Endothelial cell (in vitro differentiated cells): ENCODE results near the gene BMI1. TPM values are rescaled to one million over a fixed set of nuclear protein-coding genes. Genes with fewer than 3 reads are reported as not detected.

Experiments used
- DNase-seq: peaks from one replicate; pipeline ENCODE4 v3.0.0; 2021; ENCODE audit warnings: low spot score
- H3K27ac Mint-ChIP-seq: one replicate; pipeline ENCODE4 v1.8.0; 2021; ENCODE audit warnings: mixed read lengths, inconsistent platforms; ENCODE audit not compliant: unreplicated experiment
- H3K27me3 Mint-ChIP-seq: one replicate; pipeline ENCODE4 v1.8.0; 2021; ENCODE audit warnings: mild to moderate bottlenecking, moderate library complexity, mixed read lengths, inconsistent platforms; ENCODE audit not compliant: unreplicated experiment
- H3K36me3 Mint-ChIP-seq: one replicate; pipeline ENCODE4 v1.8.0; 2021; ENCODE audit warnings: mild to moderate bottlenecking, low read depth, mixed read lengths, inconsistent platforms; ENCODE audit not compliant: unreplicated experiment
- H3K4me1 Mint-ChIP-seq: one replicate; pipeline ENCODE4 v1.8.0; 2021; ENCODE audit warnings: mild to moderate bottlenecking, mixed read lengths, inconsistent platforms; ENCODE audit not compliant: unreplicated experiment
- H3K4me3 Mint-ChIP-seq: one replicate; pipeline ENCODE4 v1.8.0; 2021; ENCODE audit warnings: mild to moderate bottlenecking, mixed read lengths, inconsistent platforms; ENCODE audit not compliant: unreplicated experiment
- H3K9me3 Mint-ChIP-seq: one replicate; pipeline ENCODE4 v1.8.0; 2021; ENCODE audit warnings: mixed read lengths, inconsistent platforms; ENCODE audit not compliant: unreplicated experiment
- CTCF ChIP-seq: fragments of 200-600 bp; sonication (generic); IDR thresholded peaks from one replicate; pipeline ENCODE4 v1.5.0; 2021; ENCODE audit warnings: antibody characterized with exemption; ENCODE audit not compliant: unreplicated experiment
- total RNA-seq: library from RNA; stranded (reverse); fragmentation: NEBNext Ultra II Directional; extraction: Animal tissue kit (Norgen Biotek cat#: 25700); gene quantifications from one replicate; pipeline ENCODE4 v1.2.1, GENCODE V29; 2021; ENCODE audit not compliant: unreplicated experiment

Gene BMI1
- total RNA-seq, 1 donor from 2014 or later: 23.6 TPM

- H3K4me1 Mint-ChIP-seq: peaks cover 18% of the 10 kb centered on the region
- no peak overlapping the region for H3K27ac Mint-ChIP-seq
- TF ChIP-seq CTCF: no peak
- no peaks in the 10 kb centered on the region for H3K9me3 Mint-ChIP-seq
- H3K27me3 Mint-ChIP-seq: peaks cover 19% of the 10 kb centered on the region
- H3K4me3 Mint-ChIP-seq: peak overlapping the region; percentile 86
- DNase-seq: peak; percentile 83
- H3K36me3 Mint-ChIP-seq: peaks cover 21% of the 10 kb centered on the region
Measured at GRCh38 chr10:22325272-22326144, 4.6 kb downstream of the BMI1 start.

- TF ChIP-seq CTCF: no peak
- Mint-ChIP-seq H3K27me3 (peaks cover 19% of the 10 kb centered on the region), H3K4me1 (peaks cover 18% of the 10 kb centered on the region), H3K27ac (no peak overlapping the region), H3K4me3 (peak overlapping the region; percentile 68), H3K36me3 (peaks cover 21% of the 10 kb centered on the region), H3K9me3 (no peaks in the 10 kb centered on the region)
- no peak for DNase-seq
Measured at GRCh38 chr10:22326145-22326702, 5.3 kb downstream of the BMI1 start.

GRCh38 chr10:22329150-22329549 lies 8.3 kb downstream of the BMI1 start:
- Mint-ChIP-seq H3K9me3 (no peaks in the 10 kb centered on the region), H3K4me3 (no peak overlapping the region), H3K27me3 (peaks cover 12% of the 10 kb centered on the region), H3K36me3 (peaks cover 18% of the 10 kb centered on the region), H3K4me1 (peaks cover 27% of the 10 kb centered on the region), H3K27ac (no peak overlapping the region)
- no peak for DNase-seq
- no peak for TF ChIP-seq CTCF

- Mint-ChIP-seq H3K9me3 (no peaks in the 10 kb centered on the region), H3K4me3 (no peak overlapping the region), H3K27ac (no peak overlapping the region), H3K4me1 (peaks cover 13% of the 10 kb centered on the region), H3K36me3 (peaks cover 18% of the 10 kb centered on the region), H3K27me3 (peaks cover 14% of the 10 kb centered on the region)
- no peak for DNase-seq
- TF ChIP-seq CTCF: no peak
Measured at GRCh38 chr10:22332116-22332692, 11.3 kb downstream of the BMI1 start.
